Panc1 (cell line): ENCODE data around the gene RICTOR. TPM values are rescaled to one million over a fixed set of nuclear protein-coding genes. Genes with fewer than 3 reads are reported as not detected.
"Not testable (repeated sequence)": the region's sequence is repeated elsewhere in the genome, so short reads cannot be mapped to it uniquely, and the experiment has no call there.

Experiments used
- ATAC-seq: fragments of 200-7000 bp; cut with Tn5 transposase; 2 replicates; pipeline ENCODE4 v1.9.1; 2020; ENCODE audit warnings: mild to moderate bottlenecking, moderate library complexity
- BruUV-seq: library from RNA; stranded (reverse); fragments of 400-500 nt; replicated peaks from 2 replicates; lab custom pipeline; 2021; lab: Mats Ljungman, UMichigan
- CTCF ChIA-PET: fragments of 300-600 bp; sonication (Branson Sonifier 250); formaldehyde crosslinking; loops from one replicate; lab custom pipeline; 2022; ENCODE audit warnings: antibody characterized with exemption; lab: Charles Lee
- POLR2A ChIA-PET: fragments of 300-600 bp; sonication (Branson Sonifier 250); formaldehyde crosslinking; loops from one replicate; lab custom pipeline; 2022; ENCODE audit warnings: antibody characterized with exemption; lab: Charles Lee
- DNase-seq: peaks from one replicate; pipeline ENCODE4 v3.0.0-alpha.2; 2010; ENCODE audit warnings: low read depth, low spot score
- H3K27ac ChIP-seq: 2 replicates; pipeline ENCODE4 v1.5.1; 2011; ENCODE audit warnings: mild to moderate bottlenecking, low read length, inconsistent platforms
- H3K27me3 ChIP-seq: fragments of 200-500 bp; sonication (Bioruptor generic); 2 replicates; pipeline ENCODE4 v1.6.0; 2014; ENCODE audit warnings: low read length, inconsistent platforms; ENCODE audit not compliant: control insufficient read depth, insufficient read depth
- H3K36me3 ChIP-seq: fragments of 200-500 bp; sonication (Bioruptor generic); 2 replicates; pipeline ENCODE4 v1.5.1; 2014; ENCODE audit warnings: inconsistent platforms, mild to moderate bottlenecking, low read length, moderate library complexity; ENCODE audit not compliant: control insufficient read depth, insufficient read depth
- H3K4me1 ChIP-seq: 2 replicates; pipeline ENCODE4 v1.5.1; 2011; ENCODE audit warnings: inconsistent platforms, mild to moderate bottlenecking, low read length, moderate library complexity; ENCODE audit not compliant: control insufficient read depth, insufficient read depth
- H3K4me3 ChIP-seq, 2 experiments: 2 replicates each; pipeline ENCODE4 v1.5.1; 2011 to 2012; ENCODE audit warnings: low read depth in 2 of 2, low read length in 2 of 2, mild to moderate bottlenecking in 2 of 2, inconsistent platforms in 1 of 2, moderate library complexity in 1 of 2
- H3K9me3 ChIP-seq: fragments of 200-500 bp; sonication (Bioruptor generic); 2 replicates; pipeline ENCODE4 v1.5.1; 2014; ENCODE audit warnings: low read depth, mild to moderate bottlenecking, inconsistent platforms, low read length, moderate library complexity; ENCODE audit not compliant: control insufficient read depth, insufficient read depth
- POLR2AphosphoS5 ChIP-seq: IDR thresholded peaks from 2 replicates; pipeline ENCODE4 v1.6.1; 2012; ENCODE audit warnings: mild to moderate bottlenecking, low read depth, low read length, moderate library complexity
- SIN3A ChIP-seq: IDR thresholded peaks from 2 replicates; pipeline ENCODE4 v1.6.1; 2012; ENCODE audit warnings: low read depth, mild to moderate bottlenecking, low read length, moderate library complexity, borderline replicate concordance; ENCODE audit not compliant: insufficient read depth
- TCF7L2 ChIP-seq: IDR thresholded peaks from 2 replicates; pipeline ENCODE4 v1.6.1; 2011; ENCODE audit warnings: mild to moderate bottlenecking, low read depth, low read length, inconsistent platforms
- in situ Hi-C: cut with HindIII; loops from 2 replicates; pipeline ENCODE4 v1.10.0; 2016; ENCODE audit warnings: low sequenced_read_pairs, low pct_unique_long_range_greater_than_20kb
- intact Hi-C: fragments of 100-400 bp; cut with micrococcal nuclease; formaldehyde crosslinking; loops from one replicate; pipeline ENCODE4 v1.10.0; 2022; ENCODE audit not compliant: unreplicated experiment
- total RNA-seq: library from RNA; stranded (reverse); gene quantifications from one replicate; pipeline ENCODE4 v1.2.1, GENCODE V29; 2021; ENCODE audit not compliant: unreplicated experiment
- TF ChIP-seq, protein P1 (sequence below), 2 experiments: IDR thresholded peaks; 2 replicates each; pipeline ENCODE4 v1.6.1; 2011 to 2012; ENCODE audit warnings: low read depth in 2 of 2, control low read depth in 1 of 2, low read length in 1 of 2, mild to moderate bottlenecking in 1 of 2, moderate library complexity in 1 of 2; ENCODE audit not compliant: insufficient read depth in 1 of 2
- TF ChIP-seq, protein P2 (sequence below): fragments of 450-650 bp; IDR thresholded peaks from 2 replicates; pipeline ENCODE4 v1.5.1; 2017; ENCODE audit warnings: mild to moderate bottlenecking

RICTOR gene
- total RNA-seq, 1 experiment from 2014 or later: 21.3 TPM

DNA sequence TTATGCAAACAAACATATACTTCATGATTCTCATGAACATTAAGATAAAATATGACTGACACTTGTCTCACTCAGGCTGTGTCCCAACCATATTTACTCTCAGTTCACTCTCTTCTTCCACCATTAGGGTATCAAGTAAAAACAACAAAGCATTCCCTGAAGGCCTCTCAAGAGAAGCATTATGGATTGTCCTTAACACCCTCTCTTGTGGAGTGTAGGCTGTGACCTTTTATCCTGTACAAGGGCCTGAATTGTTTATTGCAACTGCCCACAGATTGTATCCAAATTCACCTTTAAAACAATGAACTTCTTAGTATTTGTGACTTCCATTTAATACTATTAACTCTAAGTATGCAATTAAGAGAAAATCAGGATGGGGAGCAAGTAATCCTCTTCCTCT lies 78.1 kb downstream of the RICTOR start:
- no peak overlapping the region for H3K4me3 ChIP-seq
- TF ChIP-seq SIN3A: no peak
- TF ChIP-seq, protein P1, sequence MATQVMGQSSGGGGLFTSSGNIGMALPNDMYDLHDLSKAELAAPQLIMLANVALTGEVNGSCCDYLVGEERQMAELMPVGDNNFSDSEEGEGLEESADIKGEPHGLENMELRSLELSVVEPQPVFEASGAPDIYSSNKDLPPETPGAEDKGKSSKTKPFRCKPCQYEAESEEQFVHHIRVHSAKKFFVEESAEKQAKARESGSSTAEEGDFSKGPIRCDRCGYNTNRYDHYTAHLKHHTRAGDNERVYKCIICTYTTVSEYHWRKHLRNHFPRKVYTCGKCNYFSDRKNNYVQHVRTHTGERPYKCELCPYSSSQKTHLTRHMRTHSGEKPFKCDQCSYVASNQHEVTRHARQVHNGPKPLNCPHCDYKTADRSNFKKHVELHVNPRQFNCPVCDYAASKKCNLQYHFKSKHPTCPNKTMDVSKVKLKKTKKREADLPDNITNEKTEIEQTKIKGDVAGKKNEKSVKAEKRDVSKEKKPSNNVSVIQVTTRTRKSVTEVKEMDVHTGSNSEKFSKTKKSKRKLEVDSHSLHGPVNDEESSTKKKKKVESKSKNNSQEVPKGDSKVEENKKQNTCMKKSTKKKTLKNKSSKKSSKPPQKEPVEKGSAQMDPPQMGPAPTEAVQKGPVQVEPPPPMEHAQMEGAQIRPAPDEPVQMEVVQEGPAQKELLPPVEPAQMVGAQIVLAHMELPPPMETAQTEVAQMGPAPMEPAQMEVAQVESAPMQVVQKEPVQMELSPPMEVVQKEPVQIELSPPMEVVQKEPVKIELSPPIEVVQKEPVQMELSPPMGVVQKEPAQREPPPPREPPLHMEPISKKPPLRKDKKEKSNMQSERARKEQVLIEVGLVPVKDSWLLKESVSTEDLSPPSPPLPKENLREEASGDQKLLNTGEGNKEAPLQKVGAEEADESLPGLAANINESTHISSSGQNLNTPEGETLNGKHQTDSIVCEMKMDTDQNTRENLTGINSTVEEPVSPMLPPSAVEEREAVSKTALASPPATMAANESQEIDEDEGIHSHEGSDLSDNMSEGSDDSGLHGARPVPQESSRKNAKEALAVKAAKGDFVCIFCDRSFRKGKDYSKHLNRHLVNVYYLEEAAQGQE (IDR thresholded peaks at IDR 0.05; ENCODE audit: insufficient read depth in 1 of 2, low read depth in 2 of 2, low read length in 1 of 2): no peak
- no peak for TF ChIP-seq POLR2AphosphoS5
- no peak for TF ChIP-seq TCF7L2
- TF ChIP-seq, protein P2, sequence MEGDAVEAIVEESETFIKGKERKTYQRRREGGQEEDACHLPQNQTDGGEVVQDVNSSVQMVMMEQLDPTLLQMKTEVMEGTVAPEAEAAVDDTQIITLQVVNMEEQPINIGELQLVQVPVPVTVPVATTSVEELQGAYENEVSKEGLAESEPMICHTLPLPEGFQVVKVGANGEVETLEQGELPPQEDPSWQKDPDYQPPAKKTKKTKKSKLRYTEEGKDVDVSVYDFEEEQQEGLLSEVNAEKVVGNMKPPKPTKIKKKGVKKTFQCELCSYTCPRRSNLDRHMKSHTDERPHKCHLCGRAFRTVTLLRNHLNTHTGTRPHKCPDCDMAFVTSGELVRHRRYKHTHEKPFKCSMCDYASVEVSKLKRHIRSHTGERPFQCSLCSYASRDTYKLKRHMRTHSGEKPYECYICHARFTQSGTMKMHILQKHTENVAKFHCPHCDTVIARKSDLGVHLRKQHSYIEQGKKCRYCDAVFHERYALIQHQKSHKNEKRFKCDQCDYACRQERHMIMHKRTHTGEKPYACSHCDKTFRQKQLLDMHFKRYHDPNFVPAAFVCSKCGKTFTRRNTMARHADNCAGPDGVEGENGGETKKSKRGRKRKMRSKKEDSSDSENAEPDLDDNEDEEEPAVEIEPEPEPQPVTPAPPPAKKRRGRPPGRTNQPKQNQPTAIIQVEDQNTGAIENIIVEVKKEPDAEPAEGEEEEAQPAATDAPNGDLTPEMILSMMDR: no peak
- H3K27ac ChIP-seq: no peak overlapping the region
- in situ Hi-C loops: no loop called here
- BruUV-seq: no TSS peak
- intact Hi-C loops: no loop called here
- no peaks in the 10 kb centered on the region for H3K4me1 ChIP-seq
- no peaks in the 10 kb centered on the region for H3K27me3 ChIP-seq
- DNase-seq (no peak), ATAC-seq (no peak)
- H3K36me3 ChIP-seq: no peaks in the 10 kb centered on the region; the same call in 1 of the 2 replicates
- CTCF ChIA-PET: no interaction called here
- POLR2A ChIA-PET: no interaction called here
- H3K9me3 ChIP-seq: no peaks in the 10 kb centered on the region

DNA sequence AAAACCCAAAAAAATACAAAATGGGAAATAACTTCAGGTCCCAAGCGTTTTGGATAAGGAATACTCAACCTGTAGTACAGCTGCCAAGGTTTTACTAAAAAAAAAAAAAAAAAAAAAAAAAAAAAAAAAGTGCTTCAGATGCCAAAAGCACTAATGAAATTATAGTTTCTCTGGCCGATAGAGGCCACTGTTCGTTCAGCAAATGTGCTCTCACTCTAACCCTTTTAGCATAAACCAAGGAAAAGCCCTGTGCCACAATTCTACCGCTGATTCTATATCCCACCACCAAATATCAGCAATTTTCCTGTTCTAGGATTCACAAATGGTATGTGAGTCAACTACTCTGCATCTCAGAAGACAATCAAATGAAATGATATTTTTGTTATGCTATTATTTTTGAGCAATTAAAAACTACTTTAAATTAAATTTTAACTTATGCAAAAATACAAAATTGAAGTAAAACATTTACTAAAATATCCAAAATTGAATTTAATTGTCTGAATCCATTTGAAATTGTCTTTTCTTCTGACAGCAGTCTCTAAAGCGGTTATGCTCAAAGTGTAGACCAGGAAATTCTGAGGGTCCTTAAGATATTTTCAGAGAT lies 79.8 kb downstream of the RICTOR start:
- Histone ChIP-seq H3K27ac (no peak overlapping the region), H3K4me1 (no peaks in the 10 kb centered on the region), H3K9me3 (no peaks in the 10 kb centered on the region), H3K27me3 (no peaks in the 10 kb centered on the region), H3K4me3 (no peak overlapping the region), H3K36me3 (no peaks in the 10 kb centered on the region; the same call in 1 of the 2 replicates)
- DNase-seq (no peak), ATAC-seq (peak; percentile 78)
- CTCF ChIA-PET: no interaction called here
- no TSS peak for BruUV-seq
- TF ChIP-seq, protein P2: peak; percentile 57; the same call in 1 of the 2 replicates
- TF ChIP-seq TCF7L2 (no peak), POLR2AphosphoS5 (no peak)
- in situ Hi-C loops: no loop called here
- POLR2A ChIA-PET: no interaction called here
- intact Hi-C loops: loop anchor here (5.0 kb wide), 1 partner anchor 83 kb away; no protein-coding TSS in a partner anchor

DNA sequence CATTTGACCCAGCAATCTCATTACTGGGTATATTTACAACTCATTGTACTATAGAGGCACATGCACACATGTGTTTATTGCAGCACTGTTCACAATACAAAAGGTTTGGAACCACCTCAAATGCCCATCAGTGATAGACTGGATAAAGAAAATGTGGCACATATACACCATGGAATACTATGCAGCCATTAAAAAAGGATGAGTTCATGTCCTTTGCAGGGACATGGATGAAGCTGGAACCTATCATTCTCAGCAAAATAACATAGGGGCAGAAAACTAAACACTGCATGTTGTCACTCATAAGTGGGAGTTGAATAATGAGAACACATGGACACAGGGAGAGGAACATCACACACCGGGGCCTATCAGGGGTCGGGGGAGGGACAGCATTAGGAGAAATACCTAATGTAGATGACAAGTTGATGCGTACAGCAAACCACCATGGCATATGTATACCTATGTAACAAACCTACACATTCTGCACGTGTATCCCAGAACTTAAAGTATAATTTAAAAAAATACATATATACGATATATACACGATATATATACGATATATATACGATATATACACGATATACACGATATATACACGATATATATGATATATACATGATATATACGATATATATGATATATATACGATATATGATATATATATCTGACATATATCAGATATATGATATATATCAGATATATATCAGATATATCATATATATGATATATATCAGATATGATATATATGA lies 84.1 kb downstream of the RICTOR start:
- H3K4me1 ChIP-seq, CTCF ChIA-PET, H3K27me3 ChIP-seq, H3K36me3 ChIP-seq, ATAC-seq, BruUV-seq, in situ Hi-C loops, POLR2A ChIA-PET, DNase-seq, H3K4me3 ChIP-seq, H3K9me3 ChIP-seq, H3K27ac ChIP-seq: not testable (repeated sequence)
- intact Hi-C loops: loop anchor here (5.0 kb wide), 1 partner anchor 87 kb away; no protein-coding TSS in a partner anchor
